Retina (tissue), 1 donor: Measurements from ENCODE around the gene ZNF608.
A peak's percentile ranks its signal among the peaks of the same experiment; 100 is the strongest.

Source experiments
- DNase-seq: peaks from one replicate; pipeline ENCODE4 v3.0.0-alpha.2; 2016

The ZNF608 gene

DNA sequence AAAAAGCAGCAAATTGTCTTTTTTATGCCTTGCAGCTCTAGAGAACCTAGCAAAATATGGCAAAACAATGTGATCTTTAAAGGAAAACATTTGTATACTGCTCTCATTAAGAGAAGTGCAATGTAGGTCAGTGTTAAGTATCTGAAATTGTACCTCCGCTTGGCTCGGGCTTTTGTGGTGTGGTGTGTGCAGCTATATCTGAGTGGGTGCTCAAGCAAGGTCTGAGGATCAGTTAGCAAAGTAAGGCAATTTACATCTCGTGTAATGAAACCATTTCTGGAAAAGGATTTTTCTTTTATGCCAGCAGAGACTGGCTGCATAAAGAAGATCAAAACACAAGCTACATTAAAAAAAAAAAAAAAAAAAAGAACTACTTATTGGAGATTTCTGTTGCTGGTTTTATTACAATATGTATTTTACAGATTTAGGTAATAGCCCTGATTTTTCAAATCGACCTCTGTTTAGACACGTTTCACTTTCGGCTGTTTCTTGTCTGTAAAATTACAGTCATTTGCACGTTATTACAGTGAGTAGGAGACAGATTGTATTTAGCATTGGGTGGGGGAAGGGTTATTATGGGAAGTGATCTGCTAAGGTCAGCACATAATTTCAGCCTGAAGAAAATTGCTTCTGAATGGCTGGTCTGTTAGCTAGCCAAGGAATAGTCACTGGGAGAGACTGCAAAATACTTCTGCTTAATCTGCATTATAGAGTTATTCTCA lies 7.9 kb upstream of the ZNF608 start:
- peak; percentile 52 for DNase-seq

DNA sequence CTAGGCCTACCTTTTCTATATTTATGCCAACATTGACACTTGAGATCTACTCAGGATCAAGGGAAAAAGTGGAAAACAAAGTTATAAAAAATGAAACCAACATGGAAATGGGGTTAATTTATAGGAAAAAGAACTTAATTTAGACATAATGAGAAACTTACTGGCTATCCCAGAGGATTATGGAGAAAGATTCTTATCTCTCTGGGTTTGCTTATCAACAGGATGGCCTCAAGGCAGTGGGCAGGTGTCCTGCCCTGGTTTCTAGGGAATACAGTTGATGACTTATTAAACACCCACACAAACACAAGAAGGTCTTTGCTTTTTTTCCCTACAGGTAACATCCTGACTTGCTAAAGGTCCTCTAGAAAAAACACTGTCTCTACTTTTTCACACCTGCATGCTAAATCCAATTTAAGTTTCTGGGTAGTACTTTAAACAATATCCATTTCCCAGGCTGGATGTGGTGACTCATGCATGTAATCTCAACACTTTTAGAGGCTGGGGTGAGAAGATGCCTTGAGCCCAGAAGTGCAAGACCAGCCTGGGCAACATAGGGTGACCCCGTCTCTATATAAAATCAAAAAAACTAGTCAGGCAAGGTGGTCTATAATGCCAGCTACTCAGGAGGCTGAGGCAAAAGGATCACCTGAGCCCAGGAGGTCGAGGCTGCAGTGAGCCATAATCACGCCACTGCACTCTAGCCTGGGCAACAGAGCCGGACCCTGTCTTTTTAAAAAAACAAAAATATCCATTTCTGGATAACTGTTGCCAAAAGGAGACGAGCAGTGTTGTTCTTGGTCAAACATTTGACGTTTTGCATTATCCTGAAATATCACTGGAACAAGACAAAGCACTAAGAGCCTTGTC lies 6.6 kb upstream of the ZNF608 start:
- no peak for DNase-seq

DNA sequence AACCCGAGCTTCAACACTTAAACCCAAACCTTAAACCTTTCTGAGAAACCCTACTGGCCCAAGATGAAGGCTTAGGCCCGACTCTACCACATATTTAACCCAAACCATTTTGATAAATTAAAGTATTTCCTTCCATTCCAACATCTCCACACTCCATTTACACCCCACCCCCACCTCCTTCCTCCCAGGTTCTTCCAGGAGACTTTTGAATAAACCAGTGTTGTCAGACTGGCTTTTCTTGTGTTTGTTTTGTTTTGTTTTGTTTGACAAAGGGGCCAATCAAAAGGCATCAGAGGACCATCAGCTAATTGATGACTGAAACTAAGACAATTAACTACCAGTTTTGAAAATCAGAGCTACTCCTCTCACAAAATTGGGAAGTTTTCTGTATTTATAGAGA lies 4.6 kb upstream of the ZNF608 start:
- no peak for DNase-seq

DNA sequence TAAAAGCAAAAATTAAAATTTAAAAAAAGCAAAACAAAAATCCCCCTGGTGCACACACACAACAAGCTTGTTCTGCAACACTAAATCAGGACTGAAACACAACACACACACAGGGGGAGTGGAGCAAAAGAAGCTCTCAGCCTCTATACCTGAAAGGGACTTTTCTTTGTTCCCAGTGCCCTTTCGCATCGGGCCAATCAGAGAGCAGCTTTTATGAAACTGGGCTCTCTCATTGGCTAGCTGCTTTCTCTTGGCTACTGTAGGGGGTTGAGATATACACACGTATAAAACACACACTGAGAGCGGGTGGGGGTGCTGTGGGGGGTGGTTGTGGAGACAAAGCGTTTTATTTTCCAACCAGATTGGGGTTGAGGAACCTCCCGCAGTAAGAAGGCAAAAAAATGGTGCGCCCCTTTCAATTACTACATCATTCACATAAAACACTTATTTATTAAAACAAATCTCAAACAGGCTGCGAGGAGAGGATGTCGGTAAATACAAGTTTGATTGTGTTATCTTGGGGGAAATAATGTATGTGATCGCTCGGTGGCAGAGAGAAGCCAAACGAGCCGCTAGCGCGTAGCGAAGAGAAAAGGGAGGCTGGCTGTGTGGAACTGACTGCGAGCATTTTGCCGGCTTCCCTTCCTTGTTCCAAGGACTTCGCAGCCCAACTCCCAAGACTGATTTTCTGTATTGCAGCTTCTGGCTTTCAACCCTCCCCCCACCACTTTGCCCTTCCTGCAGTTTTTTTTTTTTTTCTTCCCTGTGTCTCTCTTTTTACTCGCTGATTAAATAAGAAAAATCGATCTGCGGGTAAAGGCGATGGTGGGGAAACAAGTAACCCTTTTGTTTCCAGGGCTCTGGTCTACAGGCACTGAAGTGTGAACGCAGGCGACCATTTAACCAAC lies 2.5 kb upstream of the ZNF608 start:
- peak; percentile 90 for DNase-seq

DNA sequence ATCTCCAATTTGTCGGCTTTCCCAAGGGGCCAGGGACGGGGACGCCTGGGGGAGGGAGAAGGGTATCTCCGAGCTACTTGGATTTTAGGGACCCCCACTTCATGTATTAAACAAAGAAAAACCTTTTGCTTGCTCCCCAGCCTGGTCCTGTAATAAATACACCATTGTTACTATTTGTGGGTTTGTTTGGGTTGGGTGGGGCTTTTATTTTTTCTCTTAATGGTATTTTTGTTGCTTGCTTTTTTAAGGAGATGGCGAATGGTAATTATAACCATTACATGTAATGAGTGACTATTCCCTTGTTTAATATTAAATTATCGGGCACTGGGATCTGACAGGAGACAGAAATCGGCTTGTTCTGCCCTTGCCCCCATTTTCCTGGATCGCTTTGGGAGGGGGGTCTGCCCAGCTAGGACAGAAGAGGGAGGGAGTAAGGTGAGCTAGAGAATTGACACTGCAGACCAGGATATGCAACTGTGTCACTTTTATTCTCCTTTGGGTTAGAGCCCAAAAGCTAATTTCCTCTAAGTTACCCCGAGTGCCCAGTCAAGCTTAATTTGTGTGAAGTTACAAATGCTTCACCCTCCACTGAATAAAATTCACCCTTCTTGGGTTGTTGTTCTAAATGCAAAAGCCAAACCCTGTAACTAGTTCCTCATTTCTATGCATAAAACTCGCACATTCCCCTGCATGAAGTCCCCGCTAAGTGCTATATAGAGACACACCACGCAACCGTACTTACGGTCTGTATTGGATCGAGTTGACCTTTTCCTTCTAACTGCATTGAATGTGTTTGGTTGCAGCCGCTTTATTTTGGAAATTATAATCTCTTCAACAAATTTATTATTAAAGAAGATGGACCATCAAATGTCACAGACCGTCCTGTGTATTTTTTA lies 1.6 kb upstream of the ZNF608 start:
- DNase-seq = peak; percentile 76

DNA sequence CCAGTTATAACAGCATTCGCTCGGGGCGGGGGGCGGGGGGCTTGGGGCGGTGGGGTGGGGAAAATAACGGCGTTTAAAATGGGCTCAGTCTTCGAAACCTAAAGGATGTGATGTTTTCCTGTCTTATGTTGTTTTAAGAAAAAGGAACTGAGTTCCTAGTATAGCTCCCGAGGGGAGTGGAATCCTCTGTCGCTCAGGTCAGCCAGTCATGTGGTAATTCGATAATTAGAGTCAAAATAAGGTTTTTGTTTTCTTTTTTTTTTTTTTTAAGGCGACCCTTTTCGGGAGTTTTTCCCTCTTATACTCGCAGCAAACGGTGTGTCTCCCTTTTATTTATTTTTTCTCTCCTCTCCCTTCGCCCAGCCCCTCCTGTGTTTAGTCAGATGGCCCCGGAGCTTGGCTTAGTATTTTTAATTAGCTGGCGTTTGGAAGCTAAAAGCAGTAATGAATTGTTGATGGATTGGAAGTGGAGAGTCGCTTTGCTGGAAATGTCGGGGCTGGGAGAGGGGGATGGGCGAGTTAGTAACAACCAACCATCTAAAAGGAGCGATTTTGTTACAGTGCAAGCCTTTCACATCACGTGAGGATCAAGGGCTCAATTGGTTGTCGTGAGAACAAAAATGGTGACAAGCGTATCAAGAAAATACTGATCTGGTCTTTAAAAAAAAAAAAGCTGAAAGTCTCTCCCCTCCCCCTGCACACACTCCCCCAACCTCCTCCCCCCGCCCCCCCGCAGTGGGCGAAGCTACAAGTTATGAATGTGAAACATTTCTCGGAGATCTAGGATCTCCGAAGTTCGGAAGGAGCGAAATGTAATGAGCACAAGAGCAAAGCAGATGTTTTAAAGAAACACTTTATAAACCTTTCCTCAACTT lies 714 bp upstream of the ZNF608 start:
- peak; percentile 93 for DNase-seq

DNA sequence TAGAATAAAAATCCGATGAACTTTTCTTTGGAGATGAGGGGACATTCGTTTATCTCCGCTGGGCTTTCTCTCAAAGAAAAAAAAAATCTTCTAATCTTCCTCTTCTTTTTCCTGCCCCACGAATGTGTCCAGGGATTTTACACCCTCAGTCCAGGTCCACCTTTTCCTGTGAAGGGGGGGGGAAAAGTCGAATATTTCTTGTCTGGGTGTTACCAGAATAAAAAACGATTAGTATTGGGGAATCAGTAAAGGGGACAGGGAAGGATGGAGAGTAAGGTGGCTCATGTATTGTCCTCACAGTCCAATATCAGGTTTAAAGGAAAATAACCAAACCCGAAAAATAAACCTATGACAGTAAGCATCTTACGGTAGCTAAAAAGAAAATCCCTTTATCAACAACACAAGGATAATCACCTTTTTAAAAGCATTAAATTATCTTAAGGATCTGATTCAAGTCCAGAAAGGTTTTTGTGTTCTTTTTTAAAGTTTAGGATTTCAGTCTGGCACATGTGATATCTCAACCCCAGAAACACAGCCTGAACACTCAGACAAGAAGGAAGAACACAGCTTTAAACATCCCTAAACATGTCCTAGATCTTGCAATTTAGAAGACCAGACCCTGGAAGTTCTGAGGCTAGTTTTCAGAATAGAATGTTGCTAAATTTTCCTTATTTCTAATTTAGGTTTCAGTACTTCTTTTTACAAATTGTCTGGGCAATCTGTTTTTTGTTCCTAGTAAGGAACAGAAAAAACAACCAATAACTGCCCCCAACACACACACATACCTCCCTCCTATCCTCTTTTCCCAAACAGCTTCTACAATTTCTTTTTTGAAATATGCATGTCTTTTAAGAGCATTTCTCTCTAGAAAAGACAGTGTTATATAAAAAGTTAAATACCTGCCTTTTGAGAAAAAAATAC lies 1.2 kb downstream of the ZNF608 start:
- DNase-seq = peak; percentile 54

DNA sequence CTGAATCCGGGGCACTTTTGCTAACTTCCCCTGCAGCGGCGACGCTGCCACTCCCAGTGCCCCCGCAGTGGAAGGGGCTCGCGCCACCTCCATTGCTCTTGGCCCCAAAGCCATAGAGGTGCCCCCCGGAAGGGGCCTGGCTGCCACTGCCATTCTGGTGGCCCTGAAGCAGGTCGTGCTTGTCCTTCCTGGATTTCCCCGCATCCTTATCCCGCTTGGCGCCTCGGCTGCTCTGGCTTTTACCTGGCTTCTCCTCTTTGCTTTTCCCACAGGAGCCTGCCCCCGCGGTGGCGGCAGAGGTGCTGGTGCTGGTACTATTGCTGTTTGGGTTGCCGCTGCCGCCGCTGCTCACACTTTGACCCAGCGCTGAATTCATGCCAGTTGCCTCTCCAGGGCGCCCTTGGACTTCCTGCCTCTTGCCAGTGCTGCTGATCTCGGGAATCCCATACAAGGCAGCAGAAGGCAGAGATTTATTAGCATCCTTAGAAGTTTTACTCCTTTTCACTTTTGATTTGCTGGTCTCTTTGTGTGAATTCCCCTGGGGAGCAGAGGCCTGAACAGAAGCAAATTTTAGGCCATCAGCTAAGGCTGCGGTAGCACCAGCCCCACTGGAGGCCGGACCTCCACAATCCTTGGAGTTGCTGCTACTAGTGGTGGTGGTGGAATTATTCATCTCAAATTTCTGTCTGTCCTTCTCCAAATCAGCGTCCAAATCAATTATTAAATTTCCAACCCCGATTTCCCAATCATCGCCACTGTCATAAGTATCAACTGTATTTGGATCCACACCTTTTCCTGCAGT lies 2.1 kb downstream of the ZNF608 start:
- DNase-seq = peak; percentile 77

DNA sequence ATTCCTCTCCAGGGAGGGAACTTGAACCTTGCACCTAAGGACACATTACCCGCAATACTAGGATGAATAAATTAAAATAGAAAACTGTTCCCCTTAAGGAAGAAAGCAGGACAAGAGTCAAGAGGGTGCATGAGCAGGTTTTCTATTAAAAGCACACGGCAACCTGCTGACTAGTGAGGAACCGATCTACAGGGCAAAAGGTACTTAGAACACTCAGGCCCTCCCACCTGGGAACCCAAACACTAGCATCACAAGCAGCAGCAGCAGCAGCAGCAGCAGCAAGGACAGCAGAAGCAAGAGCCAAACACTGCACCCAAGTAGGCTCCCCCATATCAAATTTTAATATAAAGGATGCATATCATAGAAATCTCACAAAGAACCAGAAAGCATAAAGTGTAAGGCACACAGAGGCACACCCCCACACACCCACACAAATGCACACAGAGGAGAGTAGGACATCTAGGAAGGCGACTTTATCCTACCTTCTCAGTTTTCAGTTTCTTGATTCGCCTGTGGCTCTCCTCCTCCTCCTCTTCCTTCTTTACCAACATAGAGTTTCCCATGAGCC lies 2.8 kb downstream of the ZNF608 start:
- DNase-seq = peak; percentile 69

DNA sequence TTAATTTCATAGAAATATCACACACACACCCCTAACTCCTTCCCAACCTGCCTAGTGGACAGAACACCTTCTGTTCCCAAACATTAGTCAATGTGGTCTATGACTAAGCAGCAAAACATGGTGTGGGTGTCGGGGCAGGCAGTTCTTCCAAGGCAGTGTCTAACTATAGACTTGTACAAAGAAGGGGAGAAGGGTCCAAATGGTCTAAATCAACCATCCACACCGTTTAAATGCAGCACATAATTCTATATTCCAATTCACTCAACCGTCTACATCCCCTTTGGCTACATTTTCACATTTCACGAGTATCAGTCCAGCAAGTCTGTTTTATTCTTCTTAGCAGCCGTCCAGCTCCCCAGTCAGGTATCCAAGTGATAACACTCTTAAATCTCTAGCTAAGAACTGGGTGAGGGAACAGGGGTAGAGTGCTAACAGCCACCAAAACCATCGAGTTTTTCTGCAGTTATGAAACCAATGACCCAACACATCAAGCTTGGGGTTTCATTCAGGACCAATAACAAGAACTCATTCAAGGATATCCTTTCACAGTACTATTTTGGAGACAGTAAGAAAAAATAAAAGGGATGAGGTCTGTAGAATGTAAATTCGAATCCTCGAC lies 3.3 kb downstream of the ZNF608 start:
- peak; percentile 61 for DNase-seq

DNA sequence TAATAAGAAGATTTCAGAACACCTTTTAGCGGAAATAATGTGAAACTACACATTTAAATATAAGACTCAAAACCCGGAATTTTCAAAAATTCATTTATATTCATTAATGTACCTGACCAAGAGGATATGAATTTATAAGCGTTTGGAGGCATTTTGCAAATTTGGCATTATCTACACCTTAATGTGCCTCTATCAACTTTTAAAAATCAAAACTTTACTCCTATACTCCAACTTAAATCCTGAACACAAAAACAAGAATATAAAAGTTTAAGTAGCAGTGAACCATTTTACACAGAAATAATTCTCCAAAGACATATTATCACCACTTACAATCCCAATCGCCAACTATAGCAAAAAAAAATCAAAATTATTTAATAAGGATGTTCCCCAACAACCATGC lies 3.9 kb downstream of the ZNF608 start:
- no peak for DNase-seq

DNA sequence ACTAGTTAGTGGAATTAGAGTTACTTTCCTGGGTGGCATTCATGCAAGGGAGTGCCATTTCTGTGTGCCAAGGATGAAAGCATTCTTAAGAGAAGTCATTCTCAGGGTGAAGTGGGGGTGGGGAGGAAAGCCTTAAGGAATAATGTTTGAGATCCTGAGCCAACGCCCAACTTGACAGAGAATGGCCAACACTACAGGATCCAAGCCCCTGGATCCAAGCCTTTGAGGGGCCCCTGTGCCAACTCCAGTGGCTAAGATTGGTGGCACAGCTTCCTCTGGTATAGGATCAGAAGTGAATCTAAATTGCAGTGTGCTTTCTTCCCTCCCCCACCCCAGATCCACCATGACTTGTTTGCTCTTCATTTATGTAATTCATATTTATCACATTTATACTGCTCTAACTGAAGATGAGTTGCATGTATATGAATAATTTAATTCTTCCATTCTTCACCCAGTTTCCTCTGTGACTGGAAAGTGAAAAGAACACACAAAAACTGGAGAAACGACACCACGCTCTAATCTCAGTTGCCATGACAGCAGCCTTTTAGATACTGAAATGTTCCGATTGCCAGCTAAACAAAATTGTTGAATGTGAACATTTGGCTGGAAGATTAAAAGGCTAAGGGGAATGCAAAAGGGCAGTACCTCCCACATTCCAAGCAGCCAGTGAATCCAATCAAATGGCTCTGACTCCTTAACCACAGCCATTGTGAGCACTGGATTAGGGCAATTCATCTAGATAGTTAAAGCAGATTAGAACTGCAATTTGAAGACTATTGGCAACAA lies 4.5 kb downstream of the ZNF608 start:
- peak; percentile 72 for DNase-seq

DNA sequence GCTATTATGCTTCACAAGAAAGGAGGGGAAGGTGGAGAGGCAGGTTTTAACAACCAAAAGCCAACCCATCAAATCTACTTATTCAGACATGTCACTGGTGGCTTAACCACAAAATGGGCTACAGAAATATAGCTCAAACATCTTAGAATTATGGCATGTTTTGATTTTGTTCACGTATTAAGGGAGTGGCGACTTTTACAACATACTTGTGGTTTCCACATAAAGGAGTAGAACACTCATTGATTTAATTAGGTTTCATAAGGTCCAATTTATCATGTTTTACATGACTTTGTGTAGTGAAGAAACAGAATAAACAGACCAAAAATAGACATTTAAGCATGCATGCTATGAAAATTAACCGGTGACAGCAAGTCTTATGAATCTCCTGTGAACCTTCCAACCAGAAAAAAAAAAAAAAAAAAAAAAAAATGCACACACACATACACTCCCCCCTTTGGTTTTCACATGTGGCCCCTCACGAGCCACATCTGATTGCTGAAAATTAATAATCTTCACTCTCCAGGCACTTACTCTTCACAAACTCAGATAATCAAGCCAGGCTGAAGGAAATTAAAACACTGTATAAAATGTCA lies 5.4 kb downstream of the ZNF608 start:
- peak; percentile 53 for DNase-seq

DNA sequence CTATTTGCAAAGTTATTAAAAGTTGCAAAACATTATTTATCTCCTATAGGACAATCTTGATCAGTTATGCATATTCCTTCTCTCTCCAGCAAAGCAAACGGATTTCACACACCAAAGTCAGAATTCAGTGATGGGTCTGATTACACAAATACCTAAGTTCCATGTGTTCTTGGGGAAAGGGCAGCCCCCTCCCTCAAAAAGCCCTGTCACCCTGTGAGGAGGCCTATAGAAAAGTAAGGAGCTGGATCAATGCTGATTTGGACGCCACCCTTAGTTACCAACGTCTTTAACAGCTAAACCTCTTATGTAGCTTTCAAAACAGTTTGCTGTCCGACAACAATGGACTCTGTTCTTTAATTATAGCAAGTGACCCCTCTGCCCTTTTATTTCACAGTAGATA lies 6.4 kb downstream of the ZNF608 start:
- peak; percentile 48 for DNase-seq

DNA sequence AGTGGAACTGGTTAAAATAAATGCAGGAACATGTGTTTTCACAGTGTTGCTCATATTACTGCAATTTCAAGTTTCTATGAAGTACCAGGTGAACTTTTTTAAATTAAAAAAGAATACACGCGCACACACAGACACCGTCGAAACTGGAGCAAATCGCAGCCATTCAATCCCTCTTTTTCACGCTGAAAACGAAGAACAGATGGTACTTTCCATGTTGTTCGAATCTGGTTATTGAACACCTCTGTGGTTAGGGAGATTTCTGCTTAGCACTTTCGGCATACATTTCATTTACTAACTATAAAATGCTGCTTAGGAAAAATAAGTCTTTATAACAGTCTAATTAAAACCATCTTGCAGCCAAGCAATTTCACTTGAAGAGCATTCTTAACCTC lies 6.8 kb downstream of the ZNF608 start:
- DNase-seq = no peak

DNA sequence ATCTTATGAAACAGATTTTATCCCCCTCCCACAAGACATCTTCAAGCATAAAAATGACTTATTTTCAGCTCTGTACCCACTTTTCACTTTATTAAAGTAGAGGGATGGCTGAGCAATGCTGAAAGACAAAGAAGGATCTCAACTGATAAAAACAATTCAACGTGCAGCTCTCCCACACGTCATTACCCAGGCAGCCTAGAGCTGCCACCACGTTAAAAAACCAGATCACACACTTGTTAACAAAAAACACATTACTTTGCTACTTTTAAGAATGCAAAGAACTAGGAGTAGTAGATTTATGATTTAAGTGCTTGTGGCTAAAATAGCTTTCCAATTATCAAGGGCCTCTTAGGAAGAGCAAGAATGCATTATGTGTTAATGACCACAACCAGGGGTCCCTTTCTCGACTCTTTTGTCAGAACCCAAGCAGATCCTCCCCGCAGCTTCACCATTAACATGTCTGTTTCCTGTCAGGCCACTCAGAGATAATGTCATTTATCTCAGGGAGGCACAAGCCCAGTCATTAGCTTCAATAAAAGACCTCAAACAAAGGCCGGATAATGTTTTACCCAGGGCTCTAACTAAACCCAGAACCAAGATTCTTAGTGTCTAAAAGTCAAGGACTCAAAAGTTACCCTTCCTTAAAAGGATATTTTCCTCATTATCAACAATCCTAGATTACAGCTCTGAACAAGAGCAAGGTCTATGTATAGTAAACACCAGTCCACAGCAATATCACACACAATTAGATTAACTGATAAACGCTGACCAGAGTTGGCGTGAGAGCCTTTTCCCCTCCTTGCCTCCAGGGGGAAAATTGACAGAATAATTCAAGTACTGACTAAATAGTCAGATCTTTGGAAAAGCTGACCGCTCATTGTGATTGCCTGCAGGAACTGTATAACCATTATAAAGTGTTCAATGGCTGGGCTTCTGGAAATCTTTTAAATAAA lies 7.5 kb downstream of the ZNF608 start:
- DNase-seq = peak; percentile 87
